Stimulated activated CD4-positive, alpha-beta T cell treated with anti-CD3 and anti-CD28 coated beads, Interleukin-1b, Interleukin-23, amount 100 ng/mL, for 4 hours (primary cell): ENCODE measurements around the gene NME5.
A peak's percentile ranks its signal among the peaks of the same experiment; 100 is the strongest.
"Not testable (repeated sequence)": the region's sequence is repeated elsewhere in the genome, so short reads cannot be mapped to it uniquely, and the experiment has no call there.

Experiments used
- DNase-seq, 2 donors: peaks; one replicate each; pipeline ENCODE4 v3.0.0-alpha.2; 2020; ENCODE audit warnings: low read depth in 2 of 2

NME5 gene, protein sequence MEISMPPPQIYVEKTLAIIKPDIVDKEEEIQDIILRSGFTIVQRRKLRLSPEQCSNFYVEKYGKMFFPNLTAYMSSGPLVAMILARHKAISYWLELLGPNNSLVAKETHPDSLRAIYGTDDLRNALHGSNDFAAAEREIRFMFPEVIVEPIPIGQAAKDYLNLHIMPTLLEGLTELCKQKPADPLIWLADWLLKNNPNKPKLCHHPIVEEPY

DNA sequence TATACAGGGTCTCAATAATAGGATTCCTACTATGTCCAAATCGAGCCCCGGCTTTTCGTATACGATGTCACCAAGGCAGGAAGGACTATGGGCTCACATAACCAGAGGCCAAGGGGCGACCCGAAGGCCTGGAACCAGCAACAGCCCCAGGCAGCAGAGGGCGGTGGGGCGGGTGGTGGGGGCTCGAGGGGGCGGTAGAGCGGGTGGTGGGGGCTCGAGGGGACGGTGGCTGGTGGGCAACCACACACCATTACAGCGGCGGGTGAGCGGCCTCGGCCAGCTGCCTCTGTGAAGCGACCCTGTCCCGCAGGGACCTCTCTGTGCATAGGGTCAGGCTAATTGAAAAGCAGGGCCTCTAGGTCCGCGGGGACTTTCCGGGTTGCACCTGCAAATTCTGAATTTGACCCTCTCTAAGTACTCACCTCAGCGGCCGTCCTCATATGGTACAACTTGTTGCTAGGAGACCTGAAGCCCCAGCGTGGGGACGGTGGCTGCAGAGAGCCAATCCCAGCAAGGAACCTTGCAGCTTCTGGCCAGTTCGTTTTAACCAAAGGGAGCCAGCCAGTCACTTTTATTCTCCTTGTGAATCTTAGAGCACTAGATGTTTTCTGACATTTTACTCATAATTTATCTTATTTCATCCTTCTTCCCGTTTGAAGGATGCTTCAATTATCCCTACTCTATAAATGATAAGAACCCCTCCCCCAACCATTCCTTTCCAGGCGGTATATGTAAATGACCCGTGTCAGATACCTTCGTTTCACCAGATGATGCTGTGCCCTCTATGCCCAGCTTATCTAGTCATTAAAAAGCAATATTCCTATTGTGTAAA is at the start of gene NME5:
NME5 (minus strand) TSS at position 480 of the 832 bp plus-strand sequence. CDS start 648 bp downstream, outside the sequence.
- DNase-seq, result no peak

DNA sequence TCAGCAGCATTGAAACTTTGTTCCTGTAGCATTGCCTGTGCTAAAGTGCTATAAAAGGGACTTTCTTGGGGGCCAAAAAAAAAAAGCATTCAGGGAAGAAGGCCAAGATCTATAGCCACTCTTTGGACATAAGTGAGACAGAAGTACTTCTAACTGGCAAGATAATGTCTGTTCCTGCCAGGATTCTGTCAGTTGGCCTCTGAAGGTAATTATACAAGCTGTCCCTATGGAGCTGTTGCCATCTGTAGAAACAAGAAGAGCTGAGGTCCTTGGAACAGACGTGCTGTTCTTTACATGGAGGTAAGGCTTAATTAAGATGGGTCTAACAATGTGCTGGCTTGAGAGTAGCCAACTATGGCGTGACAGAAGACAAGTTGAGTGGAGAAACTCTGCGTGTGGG is 49.4 kb upstream of the NME5 start:
- DNase-seq, result no peak

DNA sequence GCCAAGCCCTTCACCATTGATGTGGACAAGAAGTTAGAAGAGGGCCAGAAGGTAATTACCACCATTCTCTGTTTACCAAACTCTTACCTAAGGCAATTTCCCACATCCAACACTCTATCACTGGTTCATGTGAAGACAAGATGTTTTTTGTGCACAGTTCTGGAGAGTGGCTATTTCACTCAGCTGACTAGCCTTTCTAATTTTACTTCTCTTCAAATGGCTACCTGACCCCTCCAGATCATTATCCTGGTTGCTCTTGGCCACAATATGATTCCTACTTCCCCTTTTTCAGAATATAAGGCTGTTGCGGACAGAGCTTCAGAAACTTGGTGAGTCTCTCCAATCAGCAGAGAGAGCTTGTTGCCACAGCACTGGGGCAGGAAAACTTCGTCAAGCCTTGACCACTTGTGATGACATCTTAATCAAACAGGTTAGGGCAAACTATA is 46.8 kb upstream of the NME5 start:
- DNase-seq, result no peak

GRCh38 chr5:138182808-138183207 is 43.6 kb upstream of the NME5 start:
- DNase-seq, result no peak

- no peak for DNase-seq
These were observed 41.6 kb upstream of the NME5 start for GRCh38 chr5:138180841-138181240.

GRCh38 chr5:138180183-138180782 is 41.1 kb upstream of the NME5 start:
- DNase-seq, result no peak

DNA sequence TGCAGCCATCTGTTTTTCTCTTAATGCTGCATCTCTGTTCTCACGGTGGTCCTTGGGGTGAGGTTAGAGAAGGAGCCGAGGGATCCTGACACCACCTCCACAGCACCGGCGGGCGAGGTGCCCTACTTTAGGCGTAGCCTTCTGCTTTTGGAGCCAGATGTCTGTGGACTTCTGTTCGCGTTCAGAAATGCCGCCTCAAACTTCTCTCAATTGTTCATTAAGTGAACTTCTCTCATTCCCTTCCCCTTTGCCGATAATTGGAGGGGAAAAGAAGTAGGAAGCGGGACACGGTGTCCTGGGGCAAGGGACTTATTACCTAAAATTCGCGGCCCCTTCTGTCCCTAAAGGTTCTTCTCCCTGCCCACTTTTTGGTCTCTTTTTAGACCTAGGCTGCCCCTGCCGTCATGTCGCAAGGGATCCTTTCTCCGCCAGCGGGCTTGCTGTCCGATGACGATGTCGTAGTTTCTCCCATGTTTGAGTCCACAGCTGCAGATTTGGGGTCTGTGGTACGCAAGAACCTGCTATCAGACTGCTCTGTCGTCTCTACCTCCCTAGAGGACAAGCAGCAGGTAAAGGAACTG is 40.1 kb upstream of the NME5 start:
- no peak for DNase-seq

DNA sequence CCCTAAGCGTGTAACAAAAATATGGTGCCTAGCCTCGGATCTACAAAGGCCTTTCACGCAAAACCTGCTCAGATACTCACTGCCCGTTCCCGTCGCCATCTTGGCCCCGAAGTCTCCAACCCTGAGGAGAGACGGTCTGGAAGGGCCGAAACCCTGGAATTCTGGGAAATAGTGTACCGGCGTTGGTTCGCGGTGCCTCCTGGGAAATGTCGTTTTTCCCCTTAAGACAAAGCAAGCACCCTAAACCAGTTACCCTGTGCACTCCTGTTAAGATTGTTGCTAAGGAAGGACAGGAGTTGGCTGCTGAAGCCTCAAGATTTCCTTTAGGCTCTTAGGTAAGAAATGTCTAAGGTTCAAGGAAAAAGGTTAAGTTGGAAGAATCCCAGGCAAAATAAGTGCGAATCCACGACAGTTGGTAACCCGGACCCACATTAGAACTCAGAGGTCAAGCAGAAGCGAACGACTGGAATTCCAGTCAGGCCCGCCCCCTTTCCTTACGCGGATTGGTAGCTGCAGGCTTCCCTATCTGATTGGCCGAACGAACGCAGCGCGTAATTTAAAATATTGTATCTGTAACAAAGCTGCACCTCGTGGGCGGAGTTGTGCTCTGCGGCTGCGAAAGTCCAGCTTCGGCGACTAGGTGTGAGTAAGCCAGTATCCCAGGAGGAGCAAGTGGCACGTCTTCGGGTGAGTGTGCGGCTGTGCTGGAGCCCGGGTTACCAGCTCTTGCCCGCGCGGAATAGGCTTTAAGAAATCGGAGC is 39.5 kb upstream of the NME5 start, which contains the start of the genes BRD8 and KIF20A:
BRD8 (minus strand) TSS at position 115 of the 761 bp plus-strand sequence; CDS start at position 99, 16 bp downstream.
KIF20A (plus strand) TSS at position 597 of the 761 bp plus-strand sequence. CDS start 569 bp downstream, outside the sequence.
- peak; percentile 70 to 76 for DNase-seq

- DNase-seq, result peak in 1 of 2 donors; percentile 5
These were observed 38.8 kb upstream of the NME5 start for GRCh38 chr5:138177941-138178515.

GRCh38 chr5:138170299-138170698 is 31.1 kb upstream of the NME5 start:
- DNase-seq, result no peak

DNA sequence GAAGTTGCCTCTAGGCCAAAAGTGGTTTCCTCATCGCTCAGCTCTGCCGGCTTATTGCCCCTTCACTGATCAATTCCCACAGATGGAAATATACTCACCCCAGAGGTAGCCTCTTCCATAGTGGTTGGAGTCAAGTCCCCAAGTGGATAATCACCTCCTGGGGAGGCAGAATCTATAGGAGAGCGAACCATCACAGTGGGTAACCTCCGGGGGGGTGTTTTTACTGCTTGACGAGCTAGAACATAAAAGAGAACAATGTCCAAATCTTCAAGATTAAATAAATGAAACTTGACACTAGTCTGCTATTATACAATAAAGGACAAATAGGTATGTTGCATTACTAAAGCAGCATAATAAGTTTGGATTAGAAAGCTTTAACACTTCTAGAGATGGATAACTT is 29.9 kb upstream of the NME5 start:
- no peak for DNase-seq

GRCh38 chr5:138163721-138164120 is 24.5 kb upstream of the NME5 start:
- DNase-seq, result no peak

- no peak for DNase-seq
These were observed 21.5 kb upstream of the NME5 start for GRCh38 chr5:138160706-138161105.

DNA sequence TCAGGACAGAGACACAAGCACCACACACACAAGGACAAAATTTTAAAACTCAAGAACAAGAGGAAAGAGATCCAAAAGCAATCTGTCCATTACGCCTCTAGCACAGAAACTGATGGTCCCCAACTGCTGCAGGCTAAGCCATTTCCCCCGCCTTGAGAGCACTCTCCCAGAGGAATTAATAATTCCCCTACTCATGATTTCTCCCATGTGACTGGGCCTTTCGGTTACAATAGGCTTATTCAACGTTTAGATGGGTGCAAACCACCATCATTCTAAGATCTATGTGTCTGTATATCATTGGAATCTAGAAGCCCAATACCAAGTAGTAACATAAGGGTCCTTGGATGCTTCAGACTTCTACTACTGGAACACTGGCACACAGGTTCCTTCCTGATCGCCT is 20.4 kb upstream of the NME5 start:
- no peak for DNase-seq

GRCh38 chr5:138157626-138158025 is 18.4 kb upstream of the NME5 start:
- DNase-seq, result no peak

- DNase-seq, result not testable (repeated sequence)
These were observed 16.7 kb upstream of the NME5 start for GRCh38 chr5:138155977-138156376.

GRCh38 chr5:138149530-138149929 is 10.3 kb upstream of the NME5 start:
- DNase-seq, result no peak

- no peak for DNase-seq
These were observed 9.6 kb upstream of the NME5 start for GRCh38 chr5:138148811-138149210.

GRCh38 chr5:138143578-138143977 is 4.3 kb upstream of the NME5 start:
- not testable (repeated sequence) for DNase-seq

- no peak for DNase-seq
These were observed 2.5 kb upstream of the NME5 start for GRCh38 chr5:138141734-138142133.

DNA sequence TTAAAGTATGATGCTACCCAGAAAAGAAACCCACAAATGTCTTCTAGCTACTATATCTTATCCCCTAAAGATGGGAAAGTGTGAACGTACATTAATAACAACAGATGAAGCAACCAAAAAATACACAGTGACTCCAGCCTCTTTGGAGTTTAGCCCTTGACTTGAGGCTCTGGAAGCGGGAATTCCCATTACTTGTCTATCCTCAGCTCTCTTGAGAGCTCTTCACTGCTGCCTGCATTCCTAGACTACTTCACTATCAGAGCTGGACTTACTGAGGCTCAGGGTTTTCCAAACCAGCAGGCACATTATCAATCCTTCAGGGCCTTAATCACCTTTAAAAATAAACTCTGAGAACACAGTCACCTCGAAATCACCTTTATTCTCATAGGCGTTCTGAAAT is 1.0 kb upstream of the NME5 start:
- DNase-seq, result no peak
